Measurements from ENCODE around the gene GRID2.
"Not testable (repeated sequence)": the region's sequence is repeated elsewhere in the genome, so short reads cannot be mapped to it uniquely, and the experiment has no call there.

The GRID2 gene

GRCh38 chr4:93346840-93347239 is 1043.1 kb downstream of the GRID2 start:
- no peak for DNase-seq

GRCh38 chr4:93348896-93349295 is 1045.1 kb downstream of the GRID2 start:
- DNase-seq = no peak

- DNase-seq = no peak
Observed at GRCh38 chr4:93351846-93352245, 1048.1 kb downstream of the GRID2 start.

- no peak for DNase-seq
Observed at GRCh38 chr4:93355411-93355810, 1051.6 kb downstream of the GRID2 start.

GRCh38 chr4:93359586-93359985 is 1055.8 kb downstream of the GRID2 start:
- no peak for DNase-seq

GRCh38 chr4:93366169-93366755 is 1062.5 kb downstream of the GRID2 start:
- DNase-seq = not testable (repeated sequence)

GRCh38 chr4:93368968-93369367 is 1065.2 kb downstream of the GRID2 start:
- DNase-seq = no peak

GRCh38 chr4:93370256-93370655 is 1066.5 kb downstream of the GRID2 start:
- no peak for DNase-seq

GRCh38 chr4:93373893-93374860 is 1070.4 kb downstream of the GRID2 start:
- DNase-seq = peak; percentile 25

- peak; percentile 71 for DNase-seq
Observed at GRCh38 chr4:93384241-93384640, 1080.5 kb downstream of the GRID2 start.

GRCh38 chr4:93384887-93385286 is 1081.1 kb downstream of the GRID2 start:
- peak; percentile 82 for DNase-seq

- peak; percentile 78 for DNase-seq
Observed at GRCh38 chr4:93394545-93395081, 1090.8 kb downstream of the GRID2 start.

GRCh38 chr4:93396272-93396671 is 1092.5 kb downstream of the GRID2 start:
- DNase-seq = peak; percentile 74

GRCh38 chr4:93403571-93403970 is 1099.8 kb downstream of the GRID2 start:
- peak; percentile 65 for DNase-seq

- DNase-seq = no peak
Observed at GRCh38 chr4:93407493-93408275, 1103.9 kb downstream of the GRID2 start.

GRCh38 chr4:93409035-93409434 is 1105.3 kb downstream of the GRID2 start:
- no peak for DNase-seq

- no peak for DNase-seq
Observed at GRCh38 chr4:93414041-93414550, 1110.3 kb downstream of the GRID2 start.

GRCh38 chr4:93416344-93417128 is 1112.8 kb downstream of the GRID2 start:
- peak; percentile 43 for DNase-seq

GRCh38 chr4:93431371-93431770 is 1127.6 kb downstream of the GRID2 start:
- no peak for DNase-seq

GRCh38 chr4:93433840-93434239 is 1130.1 kb downstream of the GRID2 start:
- no peak for DNase-seq

GRCh38 chr4:93436000-93436626 is 1132.3 kb downstream of the GRID2 start:
- DNase-seq = no peak

GRCh38 chr4:93437991-93438390 is 1134.2 kb downstream of the GRID2 start:
- DNase-seq = no peak
